Fibroblast of the aortic adventitia (primary cell): ENCODE data around the gene GNAL. TPM values are rescaled to one million over a fixed set of nuclear protein-coding genes. Genes with fewer than 3 reads are reported as not detected.

Experiments
- DNase-seq: peaks from one replicate; pipeline ENCODE4 v3.0.0-alpha.2; 2010; ENCODE audit warnings: low read depth
- H3K4me3 ChIP-seq: 2 replicates; pipeline ENCODE4 v1.5.1; 2011; ENCODE audit warnings: low read depth, mild to moderate bottlenecking, control low read depth, low read length, moderate library complexity
- CTCF ChIP-seq: IDR thresholded peaks from 2 replicates; pipeline ENCODE4 v1.5.1; 2011; ENCODE audit warnings: mild to moderate bottlenecking, low read length, control low read depth, inconsistent platforms; ENCODE audit not compliant: insufficient read depth
- total RNA-seq: library from RNA; depleted of rRNA; stranded (reverse); fragments of >200 nt; gene quantifications from 2 replicates; pipeline ENCODE4 v1.2.3, GENCODE V29; 2012; ENCODE audit warnings: low replicate concordance

Gene GNAL
- total RNA-seq, 1 donor, result 0.63 TPM

GRCh38 chr18:11759456-11759855, 70.4 kb downstream of the GNAL start:
- no peak overlapping the region for H3K4me3 ChIP-seq
- no peak for TF ChIP-seq CTCF

GRCh38 chr18:11760498-11761167, 71.6 kb downstream of the GNAL start:
- no peak overlapping the region for H3K4me3 ChIP-seq
- TF ChIP-seq CTCF, result no peak
- no peak for DNase-seq

More at GRCh38 chr18:11759456-11759855, 70.4 kb downstream of the GNAL start:
- DNase-seq, result no peak

- no peak for TF ChIP-seq CTCF
- DNase-seq, result no peak
- H3K4me3 ChIP-seq, result no peak overlapping the region
These were observed 72.5 kb downstream of the GNAL start for GRCh38 chr18:11761553-11761952.

GRCh38 chr18:11762429-11762828, 73.4 kb downstream of the GNAL start:
- no peak overlapping the region for H3K4me3 ChIP-seq
- TF ChIP-seq CTCF, result no peak
- no peak for DNase-seq

- TF ChIP-seq CTCF, result no peak
These were observed 78.3 kb downstream of the GNAL start for GRCh38 chr18:11767329-11767728.

GRCh38 chr18:11767935-11768334, 78.9 kb downstream of the GNAL start:
- no peak overlapping the region for H3K4me3 ChIP-seq
- DNase-seq, result no peak
- no peak for TF ChIP-seq CTCF

More at GRCh38 chr18:11767329-11767728, 78.3 kb downstream of the GNAL start:
- DNase-seq, result no peak
- no peak overlapping the region for H3K4me3 ChIP-seq
